Measurements from ENCODE around the gene LAMB1. TPM values are rescaled to one million over a fixed set of nuclear protein-coding genes. Genes with fewer than 3 reads are reported as not detected.

Gene LAMB1
- total and polyA plus RNA-seq, 2 of the 13 experiments (the other 11 are each of a cell fraction or from before 2014, with no cell fraction given): 109 to 124 TPM

GRCh38 chr7:107890962-107891635, 111.9 kb downstream of the LAMB1 start, which contains the start of gene DLD:
DLD (plus strand) TSS chr7:107891183; CDS start chr7:107891251, 68 bp downstream.
- Histone ChIP-seq H3K27ac (ENCODE audit: extremely low read length, insufficient read depth, low read length) (peak within 1 kb of the TSS; percentile 86), H3K36me3 (replicated peaks in 1 of 2; ENCODE audit: control insufficient read depth in 1 of 2, insufficient read depth in 2 of 2, low read length in 2 of 2) (peaks cover 1 to 17% of the 10 kb centered on the region in 2 experiments), H3K9me3 (ENCODE audit: low read length) (no peaks in the 10 kb centered on the region), H3K4me3 (replicated peaks in 1 of 3; ENCODE audit: insufficient read depth in 1 of 3, low read depth in 2 of 3, low read length in 3 of 3) (peak within 1 kb of the TSS; percentile 73 to 86 (median 79)), H3K79me2 (ENCODE audit: insufficient read depth, low read length) (peaks cover 25% of the 10 kb centered on the region), H3K4me2 (ENCODE audit: low read depth, low read length) (peak within 1 kb of the TSS; percentile 98), H4K20me1 (ENCODE audit: insufficient read depth, low read length) (peaks cover 9% of the 10 kb centered on the region; the same call in 1 of the 2 replicates), H3K4me1 (ENCODE audit: insufficient read depth, low read length) (peaks cover 33% of the 10 kb centered on the region), H3K27me3 (ENCODE audit: control insufficient read depth in 1 of 2, insufficient read depth in 2 of 2, low read length in 2 of 2) (no peaks in the 10 kb centered on the region; a peak in 1 of 5 replicates), H2AFZ (ENCODE audit: low read length) (peak within 1 kb of the TSS; percentile 94), H3K9ac (ENCODE audit: insufficient read depth, low read depth, low read length) (peak within 1 kb of the TSS; percentile 91)
- intact Hi-C loops (cut with micrococcal nuclease; ENCODE audit: unreplicated experiment) (loop anchor here (5.0 kb wide), 2 partner anchors 76 to 126 kb away; no protein-coding TSS in a partner anchor), in situ Hi-C loops (cut with HindIII; ENCODE audit: extremely low pct_ligation_motif_present, low pct_unique_long_range_greater_than_20kb) (loop anchor here (25.0 kb wide), 1 partner anchor 679 kb away; no protein-coding TSS in a partner anchor)
- FAIRE-seq (peak; percentile 46), ATAC-seq (peak; percentile 98), DNase-seq (ENCODE audit: low spot score) (peak; percentile 76)
- WGBS (ENCODE audit: low lambda C conversion rate): under 1% methylated on average over 39 of the region's 55 CpGs
- ChIA-PET CTCF (ENCODE audit: low intra/inter-chr PET ratio, low total read pairs) (no interaction called here), POLR2A (interaction anchor here (2.0 kb wide), 1 partner anchor 148 kb away, joined by 8 read pairs; no protein-coding TSS in a partner anchor)
- BruUV-seq (replicated peaks): TSS peak; percentile 92
- TF ChIP-seq GRHL1 (CRISPR knock-in tag; conservative IDR thresholded peaks at IDR 0.05) (no peak), ZNF737 (CRISPR knock-in tag; IDR thresholded peaks at IDR 0.05; ENCODE audit: borderline replicate concordance) (no peak), HNF4A (CRISPR knock-in tag; IDR thresholded peaks at IDR 0.05) (no peak), HNF1B (CRISPR knock-in tag; IDR thresholded peaks at IDR 0.05) (no peak; the same call in 1 of the 2 replicates), ZBTB44 (CRISPR knock-in tag; IDR thresholded peaks at IDR 0.05) (no peak), KDM6A (CRISPR knock-in tag; IDR thresholded peaks at IDR 0.05; ENCODE audit: low read depth) (no peak), SMAD1 (CRISPR knock-in tag; IDR thresholded peaks at IDR 0.05; ENCODE audit: borderline replicate concordance, low read depth) (peak; percentile 86; the same call in 1 of the 2 replicates), CENPT (CRISPR knock-in tag; IDR thresholded peaks at IDR 0.05; ENCODE audit: low read depth) (no peak), ZNF276 (CRISPR knock-in tag; IDR thresholded peaks at IDR 0.05; ENCODE audit: low read depth) (peak; percentile 71), ZMAT3 (CRISPR knock-in tag; conservative IDR thresholded peaks at IDR 0.05) (peak; percentile 72; the same call in 1 of the 2 replicates), ZBTB10 (CRISPR knock-in tag; IDR thresholded peaks at IDR 0.05; ENCODE audit: borderline replicate concordance) (0 out of 2 replicates have a peak, but pooled peaks have one; percentile 46), ARNTL (CRISPR knock-in tag; IDR thresholded peaks at IDR 0.05) (peak; percentile 74)

Data from HepG2 (cell line).